Psoas muscle (tissue), 8 donors: ENCODE measurements around the gene S100G. TPM values are rescaled to one million over a fixed set of nuclear protein-coding genes. Genes with fewer than 3 reads are reported as not detected.
"Not testable (repeated sequence)": the region's sequence is repeated elsewhere in the genome, so short reads cannot be mapped to it uniquely, and the experiment has no call there.

Source experiments
- ATAC-seq, 4 donors: fragments of 200-7000 bp; cut with Tn5 transposase; one replicate each; pipeline ENCODE4 v1.9.1; 2020; ENCODE audit warnings: moderate library complexity in 3 of 4, mild to moderate bottlenecking in 2 of 4
- DNase-seq, 2 donors: peaks; one replicate each; pipeline ENCODE4 v3.0.0-alpha.2; 2020
- H3K27ac ChIP-seq: fragments of 200-600 bp; one replicate; pipeline ENCODE4 v1.8.0; 2022
- H3K27me3 ChIP-seq, 3 donors: fragments of 200-600 bp in 1 of 3; one replicate each; pipeline versions ENCODE4 v1.6.1 to v1.8.0; 2013 to 2022; ENCODE audit warnings: low read length in 2 of 3, mild to moderate bottlenecking in 2 of 3, moderate library complexity in 1 of 3; ENCODE audit not compliant: insufficient read depth in 3 of 3
- H3K36me3 ChIP-seq, 2 donors: fragments of 200-600 bp in 1 of 2; one replicate each; pipeline versions ENCODE4 v1.6.1 to v1.8.0; 2013 to 2022; ENCODE audit warnings: low read depth in 1 of 2, mild to moderate bottlenecking in 1 of 2, moderate library complexity in 1 of 2; ENCODE audit not compliant: insufficient read depth in 1 of 2
- H3K4me1 ChIP-seq: fragments of 200-600 bp; one replicate; pipeline ENCODE4 v1.8.0; 2022
- H3K4me3 ChIP-seq: fragments of 200-600 bp; one replicate; pipeline ENCODE4 v1.8.0; 2022; ENCODE audit warnings: mild to moderate bottlenecking
- H3K9me3 ChIP-seq: fragments of 200-600 bp; one replicate; pipeline ENCODE4 v1.8.0; 2022
- CTCF ChIP-seq: fragments of 200-600 bp; IDR thresholded peaks from one replicate; pipeline ENCODE4 v1.8.0; 2022; ENCODE audit warnings: antibody characterized with exemption
- WGBS, 3 donors: extraction: QIAGEN DNeasy Blood & Tissue Kit; methylation state at CpG; one replicate each; pipeline versions ENCODE4 v1.1.6 to v1.1.7; 2013; 5-methylcytosine and 5-hydroxymethylcytosine counted together
- intact Hi-C, 2 donors: fragments of 100-400 bp; cut with DNase I; formaldehyde crosslinking; loops; one replicate each; pipeline versions ENCODE4 v1.11.0 to v1.14.2; 2022
- polyA plus RNA-seq, 3 donors: library from polyadenylated mRNA; stranded (reverse); fragments of 200-250 nt; gene quantifications; one replicate each; pipeline ENCODE4 v1.2.3, GENCODE V29; 2013
- total RNA-seq, 4 donors: library from RNA; stranded (reverse); fragmentation: NEBNext Ultra II Directional in 2 of 4; extraction: Animal tissue kit (Norgen Biotek cat#: 25700) in 2 of 4; gene quantifications; one replicate each; pipeline versions ENCODE4 v1.2.1 to v1.2.4, GENCODE V29; 2021 to 2023
- donor health status: healthy with polysubstance abuse.
- donor health status: DM: no; HTN: no; CAD: no; lungs with moderate emphysema.
- donor health status: Bipolar disorder and iron deficiency.
- donor health status: healthy.
- donor health status: DM: yes; HTN: yes; CAD: no.
- donor health status: DM: no; HTN: no; CAD: no.
- donor health status: DM: no; HTN: no; CAD: no.
- donor health status: DM: yes; HTN: yes; CAD: no.

Gene S100G
- total and polyA plus RNA-seq, 7 donors: 0.23 TPM; not detected in 6

DNA sequence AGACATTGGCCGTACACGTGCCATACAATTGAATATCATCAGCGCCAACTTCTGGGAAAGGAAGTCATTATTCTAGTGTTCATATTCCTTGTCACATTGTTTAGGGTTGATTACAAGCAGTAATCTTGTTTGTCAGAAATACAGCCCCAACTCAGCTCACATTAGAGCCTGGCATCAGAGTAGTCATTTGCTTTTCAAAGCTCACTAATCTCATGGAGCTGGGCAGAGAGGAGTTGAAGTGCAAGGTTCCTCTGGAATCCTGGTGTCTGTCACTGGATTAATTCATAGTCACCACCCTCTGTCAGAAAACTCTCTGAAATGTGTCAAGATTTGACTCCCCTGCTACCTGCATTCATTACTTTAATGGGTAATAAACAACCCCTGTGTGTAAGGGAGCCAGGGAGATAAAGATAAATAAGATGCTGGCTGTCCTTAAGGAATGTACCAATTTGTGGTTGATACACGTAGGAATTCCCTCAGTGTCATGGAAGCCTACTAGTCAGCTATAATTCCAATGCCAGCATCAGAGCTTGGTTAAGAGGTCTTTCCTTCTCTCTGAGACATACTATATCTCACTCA, 43.7 kb upstream of the S100G start:
- Histone ChIP-seq H3K4me1 (peaks cover 4% of the 10 kb centered on the region), H3K27me3 (no peaks in the 10 kb centered on the region), H3K4me3 (no peak overlapping the region), H3K36me3 (no peaks in the 10 kb centered on the region), H3K9me3 (no peaks in the 10 kb centered on the region), H3K27ac (peak overlapping the region; percentile 62)
- 75 to 88% (median 83%) methylated on average over 4 of the region's 4 CpGs for WGBS, 3 donors
- TF ChIP-seq CTCF: no peak
- DNase-seq (no peak), ATAC-seq (no peak)
- intact Hi-C loops: no loop called here

GRCh38 chrX:16610121-16610621, 39.8 kb upstream of the S100G start:
- Histone ChIP-seq H3K27me3 (no peaks in the 10 kb centered on the region), H3K4me1 (no peaks in the 10 kb centered on the region), H3K4me3 (no peak overlapping the region), H3K36me3 (no peaks in the 10 kb centered on the region), H3K9me3 (no peaks in the 10 kb centered on the region), H3K27ac (no peak overlapping the region)
- TF ChIP-seq CTCF: no peak
- WGBS, 3 donors: 72 to 79% (median 74%) methylated on average over 1 of the region's 1 CpG
- intact Hi-C loops: no loop called here
- ATAC-seq (no peak), DNase-seq (no peak)

DNA sequence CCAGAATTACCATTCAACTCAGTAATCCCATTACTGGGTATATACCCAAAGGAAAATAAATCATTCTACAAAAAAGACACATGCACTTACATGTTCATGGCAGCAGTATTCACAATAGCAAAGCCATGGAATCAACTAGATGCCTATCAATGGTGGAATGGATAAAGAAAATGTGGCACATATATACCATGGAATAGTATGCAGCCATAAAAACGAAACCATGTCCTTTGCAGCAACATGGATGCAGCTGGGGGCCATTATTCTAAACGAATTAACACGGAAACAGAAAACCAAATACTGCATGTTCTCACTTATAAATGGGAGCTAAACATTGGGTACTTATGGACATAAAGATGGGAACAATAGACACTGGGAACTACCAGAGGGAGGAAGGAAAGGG, 39.3 kb upstream of the S100G start:
- H3K36me3 ChIP-seq, H3K27ac ChIP-seq, H3K9me3 ChIP-seq, intact Hi-C loops, H3K27me3 ChIP-seq, H3K4me3 ChIP-seq, H3K4me1 ChIP-seq, ATAC-seq, DNase-seq: not testable (repeated sequence)
- 87 to 98% (median 96%) methylated on average over 3 of the region's 3 CpGs for WGBS, 3 donors

DNA sequence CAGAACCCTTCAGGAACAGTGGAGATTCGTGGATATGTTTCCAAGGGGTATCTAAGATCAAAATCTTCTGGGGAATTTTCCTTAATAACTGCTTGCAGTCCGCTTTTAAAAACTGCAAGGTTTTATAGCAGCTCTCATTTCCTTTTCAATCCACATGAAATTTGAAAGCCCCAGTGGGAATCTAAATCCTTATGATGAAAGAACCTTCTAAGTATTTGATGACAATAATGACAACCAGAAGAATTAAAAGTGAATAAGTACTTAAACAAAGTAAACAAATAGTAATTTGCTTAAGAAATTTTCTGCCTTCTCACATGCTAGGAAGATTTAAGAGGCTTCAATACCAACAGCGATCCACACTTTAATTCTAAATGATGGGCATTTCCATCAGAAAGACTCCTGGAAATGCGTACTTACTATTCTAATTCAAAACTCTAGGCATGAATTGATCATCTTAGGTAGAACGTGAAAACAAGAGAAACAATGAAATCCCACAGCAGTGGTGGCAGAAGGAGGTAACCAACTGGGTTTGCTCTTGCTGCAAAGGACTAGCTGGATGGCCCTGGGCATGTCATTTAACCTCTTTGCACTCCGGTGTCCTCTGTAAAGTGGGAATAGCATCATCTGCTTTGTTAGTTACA, 37.6 kb upstream of the S100G start:
- peaks cover 0 to 2% (median 0%) of the 10 kb centered on the region in 3 donors for H3K27me3 ChIP-seq
- no peak overlapping the region for H3K4me3 ChIP-seq
- no peak for TF ChIP-seq CTCF
- H3K27ac ChIP-seq: no peak overlapping the region
- ATAC-seq (no peak), DNase-seq (no peak)
- WGBS, 3 donors: 57 to 87% (median 80%) methylated on average over 6 of the region's 6 CpGs
- intact Hi-C loops: no loop called here
- H3K36me3 ChIP-seq: no peaks in the 10 kb centered on the region
- no peaks in the 10 kb centered on the region for H3K9me3 ChIP-seq
- no peaks in the 10 kb centered on the region for H3K4me1 ChIP-seq

DNA sequence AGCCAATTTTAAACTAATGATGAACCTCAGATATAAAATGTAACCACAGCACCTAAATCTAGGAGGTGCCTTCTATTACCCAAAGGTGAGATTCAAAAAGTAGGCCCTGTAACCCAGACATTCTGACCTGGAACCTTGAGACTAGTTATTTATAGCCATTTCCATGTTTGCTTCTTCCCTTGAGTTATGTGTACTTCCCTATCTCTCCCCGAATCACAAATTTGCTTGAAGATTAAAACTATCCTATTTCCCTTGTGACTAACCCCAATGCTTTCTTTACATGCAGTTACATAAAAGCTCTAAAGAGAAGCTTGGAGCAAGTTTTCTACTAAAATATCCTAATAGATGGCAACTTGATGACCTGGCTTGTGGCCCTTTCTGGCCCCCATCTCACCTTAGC, 32.6 kb upstream of the S100G start:
- ATAC-seq: no peak
- 93 to 97% (median 94%) methylated on average over 1 of the region's 1 CpG for WGBS, 3 donors
- H3K36me3 ChIP-seq: no peaks in the 10 kb centered on the region

More for the DNA sequence above, 32.6 kb upstream of the S100G start:
- Histone ChIP-seq H3K27ac (no peak overlapping the region), H3K4me1 (no peaks in the 10 kb centered on the region), H3K27me3 (peaks cover 0 to 2% (median 0%) of the 10 kb centered on the region in 3 donors), H3K4me3 (no peak overlapping the region), H3K9me3 (peaks cover 5% of the 10 kb centered on the region)
- TF ChIP-seq CTCF: no peak
- DNase-seq: no peak
- intact Hi-C loops: no loop called here
